ENCODE data around the gene TRPM4. TPM values are rescaled to one million over a fixed set of nuclear protein-coding genes. Genes with fewer than 3 reads are reported as not detected.
"Not testable (repeated sequence)": the region's sequence is repeated elsewhere in the genome, so short reads cannot be mapped to it uniquely, and the experiment has no call there.

The TRPM4 gene
- 2.2 TPM for total RNA-seq

- DNase-seq (ENCODE audit: low read depth in 2 of 3, low spot score in 2 of 3): peak in 1 of 3 donors; percentile 65
Measured at GRCh38 chr19:49157445-49158224, at the start of gene TRPM4. TSS of gene TRPM4 (plus strand) at chr19:49157792. CDS start at chr19:49157867, 75 bp downstream.

- DNase-seq (ENCODE audit: low read depth in 2 of 3, low spot score in 2 of 3): no peak
Measured at GRCh38 chr19:49109051-49109450, 48.5 kb upstream of the TRPM4 start.

GRCh38 chr19:49109569-49110233, 47.9 kb upstream of the TRPM4 start:
- no peak for DNase-seq (ENCODE audit: low read depth in 2 of 3, low spot score in 2 of 3)

- DNase-seq (ENCODE audit: low read depth in 2 of 3, low spot score in 2 of 3): no peak
Measured at GRCh38 chr19:49110567-49110966, 47.0 kb upstream of the TRPM4 start.

GRCh38 chr19:49111218-49111998, 46.2 kb upstream of the TRPM4 start:
- DNase-seq (ENCODE audit: low read depth in 2 of 3, low spot score in 2 of 3): no peak

GRCh38 chr19:49113762-49114629, 43.6 kb upstream of the TRPM4 start, which contains the start of gene LIN7B:
TSS of gene LIN7B (plus strand) at chr19:49114370. CDS start at chr19:49114405, 35 bp downstream.
- DNase-seq (ENCODE audit: low read depth in 2 of 3, low spot score in 2 of 3): peak; percentile 69 to 81 (median 80)

GRCh38 chr19:49114630-49115363, 42.8 kb upstream of the TRPM4 start:
- peak in 2 of 3 donors; percentile 59 for DNase-seq (ENCODE audit: low read depth in 2 of 3, low spot score in 2 of 3)

GRCh38 chr19:49116544-49116943, 41.0 kb upstream of the TRPM4 start:
- peak in 1 of 3 donors; percentile 48 for DNase-seq (ENCODE audit: low read depth in 2 of 3, low spot score in 2 of 3)

GRCh38 chr19:49117677-49118564, 39.7 kb upstream of the TRPM4 start:
- DNase-seq (ENCODE audit: low read depth in 2 of 3, low spot score in 2 of 3): no peak

- peak; percentile 94 to 96 (median 95) for DNase-seq (ENCODE audit: low read depth in 2 of 3, low spot score in 2 of 3)
Measured at GRCh38 chr19:49118565-49119410, 38.8 kb upstream of the TRPM4 start, which contains the start of gene C19orf73. TSS of gene C19orf73 (minus strand) at chr19:49119143. CDS start at chr19:49119022, 121 bp downstream.

- DNase-seq (ENCODE audit: low read depth in 2 of 3, low spot score in 2 of 3): no peak
Measured at GRCh38 chr19:49119411-49120324, 37.9 kb upstream of the TRPM4 start, which contains the start of gene PPFIA3. TSS of gene PPFIA3 (plus strand) at chr19:49119544. CDS start at chr19:49127874, 8,330 bp downstream.

- no peak for DNase-seq (ENCODE audit: low read depth in 2 of 3, low spot score in 2 of 3)
Measured at GRCh38 chr19:49120325-49120683, 37.3 kb upstream of the TRPM4 start.

GRCh38 chr19:49120868-49121267, 36.7 kb upstream of the TRPM4 start:
- no peak for DNase-seq (ENCODE audit: low read depth in 2 of 3, low spot score in 2 of 3)

- not testable (repeated sequence) for DNase-seq (ENCODE audit: low read depth in 2 of 3, low spot score in 2 of 3)
Measured at GRCh38 chr19:49121841-49122240, 35.8 kb upstream of the TRPM4 start.

GRCh38 chr19:49123285-49123684, 34.3 kb upstream of the TRPM4 start:
- not testable (repeated sequence) for DNase-seq (ENCODE audit: low read depth in 2 of 3, low spot score in 2 of 3)

- no peak for DNase-seq (ENCODE audit: low read depth in 2 of 3, low spot score in 2 of 3)
Measured at GRCh38 chr19:49125025-49125731, 32.4 kb upstream of the TRPM4 start.

Measured in hematopoietic multipotent progenitor cell (in vitro differentiated cells).